B cell (primary cell): ENCODE data around the gene LCN15. TPM values are rescaled to one million over a fixed set of nuclear protein-coding genes. Genes with fewer than 3 reads are reported as not detected.

ENCODE experiments used
- ATAC-seq: fragments of 200-7000 bp; cut with Tn5 transposase; one replicate; pipeline ENCODE4 v1.10.0; 2021; ENCODE audit warnings: low read depth, mild to moderate bottlenecking, moderate number of reproducible peaks, moderate library complexity
- CTCF ChIA-PET: fragments of 350-600 bp; sonication (Branson Sonifier 250); formaldehyde crosslinking; loops from one replicate; lab custom pipeline; 2021; ENCODE audit warnings: antibody characterized with exemption, inconsistent platforms; lab: Charles Lee
- POLR2A ChIA-PET: fragments of 350-600 bp; sonication (Branson Sonifier 250); formaldehyde crosslinking; loops from one replicate; lab custom pipeline; 2021; ENCODE audit warnings: antibody characterized with exemption; lab: Charles Lee
- DNase-seq: peaks from one replicate; pipeline ENCODE4 v3.0.0; 2013
- H2AFZ ChIP-seq: 2 replicates; pipeline ENCODE4 v1.6.1; 2012; ENCODE audit warnings: mild to moderate bottlenecking, low read depth, low read length; ENCODE audit not compliant: insufficient read depth, poor library complexity, severe bottlenecking
- H3K27ac ChIP-seq, 2 donors: 1 replicate in 1 of 2; 2 replicates in 1 of 2; pipeline ENCODE4 v1.5.1; 2012 to 2013; ENCODE audit warnings: low read length in 2 of 2, mild to moderate bottlenecking in 2 of 2, moderate library complexity in 1 of 2
- H3K27me3 ChIP-seq, 4 experiments: fragments of 200-600 bp in 1 of 4; sonication (generic) in 1 of 4; replicated peaks in 1 of 4; 1 replicate in 2 of 4; 2 replicates in 2 of 4; pipeline versions ENCODE4 v1.6.1 to v1.7.0; 2013 to 2016; ENCODE audit warnings: low read length in 3 of 4, mild to moderate bottlenecking in 2 of 4, mixed read lengths in 1 of 4, moderate library complexity in 1 of 4; ENCODE audit not compliant: insufficient read depth in 4 of 4, control insufficient read depth in 3 of 4; ENCODE audit errors: control extremely low read depth in 1 of 4
- H3K36me3 ChIP-seq, 2 experiments: replicated peaks in 1 of 2; 1 replicate in 1 of 2; 2 replicates in 1 of 2; pipeline versions ENCODE4 v1.6.1 to v1.7.1; 2013; ENCODE audit warnings: low read length in 1 of 2; ENCODE audit not compliant: insufficient read depth in 2 of 2, control insufficient read depth in 1 of 2; ENCODE audit errors: control extremely low read depth in 1 of 2, extremely low read depth in 1 of 2
- H3K4me1 ChIP-seq, 2 donors: fragments of 200-600 bp in 1 of 2; sonication (generic) in 1 of 2; 1 replicate in 1 of 2; 2 replicates in 1 of 2; pipeline versions ENCODE4 v1.5.1 to v1.6.1; 2013 to 2017; ENCODE audit warnings: low read length in 2 of 2; ENCODE audit not compliant: control insufficient read depth in 2 of 2, insufficient read depth in 2 of 2
- H3K4me2 ChIP-seq: replicated peaks from 2 replicates; pipeline ENCODE3; 2012; ENCODE audit warnings: mild to moderate bottlenecking, low read depth, low read length; ENCODE audit not compliant: poor library complexity, severe bottlenecking
- H3K4me3 ChIP-seq, 5 experiments: fragments of 200-600 bp in 1 of 5; sonication (generic) in 1 of 5; 1 replicate in 3 of 5; 2 replicates in 2 of 5; pipeline versions ENCODE4 v1.5.1 to v1.7.0; 2011 to 2016; ENCODE audit warnings: low read length in 4 of 5, mild to moderate bottlenecking in 4 of 5, low read depth in 2 of 5, control low read depth in 1 of 5, moderate library complexity in 1 of 5; ENCODE audit not compliant: insufficient read depth in 1 of 5; ENCODE audit errors: control extremely low read depth in 1 of 5, extremely low read depth in 1 of 5
- H3K79me2 ChIP-seq: fragments of 200-600 bp; sonication (generic); one replicate; pipeline ENCODE4 v1.6.0; 2016; ENCODE audit warnings: low read length; ENCODE audit not compliant: control insufficient read depth, insufficient read depth
- H3K9ac ChIP-seq: fragments of 200-600 bp; sonication (generic); 2 replicates; pipeline ENCODE4 v1.6.1; 2017; ENCODE audit warnings: mild to moderate bottlenecking, low read length, moderate library complexity
- H3K9me3 ChIP-seq, 3 donors: one replicate each; pipeline versions ENCODE4 v1.6.1 to v1.7.1; 2013; ENCODE audit warnings: low read length in 2 of 3; ENCODE audit not compliant: control insufficient read depth in 2 of 3, insufficient read depth in 1 of 3; ENCODE audit errors: control extremely low read depth in 1 of 3
- H4K20me1 ChIP-seq: 2 replicates; pipeline ENCODE4 v1.6.0; 2012; ENCODE audit warnings: mild to moderate bottlenecking, low read length; ENCODE audit not compliant: insufficient read depth, control insufficient read depth, poor library complexity, severe bottlenecking
- H3K27ac Mint-ChIP-seq: one replicate; pipeline ENCODE4 v1.8.0; 2021; ENCODE audit warnings: mixed read lengths
- H3K27me3 Mint-ChIP-seq: one replicate; pipeline ENCODE4 v1.8.0; 2021; ENCODE audit warnings: mixed read lengths
- H3K4me1 Mint-ChIP-seq: one replicate; pipeline ENCODE4 v1.8.0; 2021; ENCODE audit warnings: mixed read lengths
- H3K4me3 Mint-ChIP-seq: one replicate; pipeline ENCODE4 v1.8.0; 2021; ENCODE audit warnings: mixed read lengths
- H3K9me3 Mint-ChIP-seq: one replicate; pipeline ENCODE4 v1.8.0; 2022; ENCODE audit warnings: mixed read lengths; ENCODE audit not compliant: insufficient read depth
- EZH2 ChIP-seq: IDR thresholded peaks from 2 replicates; pipeline ENCODE4 v1.6.1; 2012; ENCODE audit warnings: borderline replicate concordance, low read depth, mild to moderate bottlenecking, moderate library complexity, low read length; ENCODE audit not compliant: insufficient read depth, poor library complexity, severe bottlenecking
- WGBS: methylation state at CpG from one replicate; pipeline ENCODE4 v1.1.5; 2013; ENCODE audit warnings: missing lambda C conversion rate; ENCODE audit not compliant: insufficient coverage; 5-methylcytosine and 5-hydroxymethylcytosine counted together
- intact Hi-C: fragments of 100-400 bp; cut with micrococcal nuclease; formaldehyde crosslinking; loops from one replicate; pipeline ENCODE4 v1.10.0; 2022
- polyA plus RNA-seq: library from polyadenylated mRNA; depleted of rRNA; stranded (reverse); fragments of >200 nt; gene quantifications from 2 replicates; pipeline ENCODE4 v1.2.3, GENCODE V29; 2012
- total RNA-seq, 2 donors: library from RNA; stranded (reverse); fragments of 120-200 nt in 1 of 2; gene quantifications; 1 replicate in 1 of 2; 2 replicates in 1 of 2; pipeline versions ENCODE4 v1.2.3 to v1.2.4, GENCODE V29; 2013 to 2022
- TF ChIP-seq, protein P1 (sequence below): fragments of 200-600 bp; IDR thresholded peaks from one replicate; pipeline ENCODE4 v1.8.0; 2022; ENCODE audit warnings: antibody characterized with exemption, mild to moderate bottlenecking

Gene LCN15
- total and polyA plus RNA-seq, 2 donors (not counting 1 experiment from before 2014, with no cell fraction given), result not detected

- Histone ChIP-seq H4K20me1 (no peaks in the 10 kb centered on the region), H3K4me3 (no peak overlapping the region), H3K27ac (no peak overlapping the region), H3K9me3 (peaks cover 0 to 10% (median 6%) of the 10 kb centered on the region in 3 donors), H3K27me3 (peaks cover 0 to 4% (median 1%) of the 10 kb centered on the region in 4 experiments), H2AFZ (no peak overlapping the region), H3K36me3 (no peaks in the 10 kb centered on the region), H3K4me1 (peaks cover 7% of the 10 kb centered on the region in 2 donors), H3K4me2 (no peak overlapping the region), H3K9ac (no peak overlapping the region), H3K79me2 (no peaks in the 10 kb centered on the region)
- no peak for ATAC-seq
- POLR2A ChIA-PET, result interaction anchor here (1.7 kb wide), 1 partner anchor 48 kb away, joined by 5 read pairs; no protein-coding TSS in a partner anchor
- WGBS, result 87% methylated on average over 13 of the region's 14 CpGs
- CTCF ChIA-PET, result interaction anchor here (1.0 to 2.7 kb wide), 9 partner anchors 10 to 290 kb away, joined by 4 to 24 read pairs (median 6); partner anchors contain the start of genes ABCA2, FUT7 and LCN8
- intact Hi-C loops, result no loop called here
- TF ChIP-seq EZH2, result no peak
- TF ChIP-seq, protein P1, sequence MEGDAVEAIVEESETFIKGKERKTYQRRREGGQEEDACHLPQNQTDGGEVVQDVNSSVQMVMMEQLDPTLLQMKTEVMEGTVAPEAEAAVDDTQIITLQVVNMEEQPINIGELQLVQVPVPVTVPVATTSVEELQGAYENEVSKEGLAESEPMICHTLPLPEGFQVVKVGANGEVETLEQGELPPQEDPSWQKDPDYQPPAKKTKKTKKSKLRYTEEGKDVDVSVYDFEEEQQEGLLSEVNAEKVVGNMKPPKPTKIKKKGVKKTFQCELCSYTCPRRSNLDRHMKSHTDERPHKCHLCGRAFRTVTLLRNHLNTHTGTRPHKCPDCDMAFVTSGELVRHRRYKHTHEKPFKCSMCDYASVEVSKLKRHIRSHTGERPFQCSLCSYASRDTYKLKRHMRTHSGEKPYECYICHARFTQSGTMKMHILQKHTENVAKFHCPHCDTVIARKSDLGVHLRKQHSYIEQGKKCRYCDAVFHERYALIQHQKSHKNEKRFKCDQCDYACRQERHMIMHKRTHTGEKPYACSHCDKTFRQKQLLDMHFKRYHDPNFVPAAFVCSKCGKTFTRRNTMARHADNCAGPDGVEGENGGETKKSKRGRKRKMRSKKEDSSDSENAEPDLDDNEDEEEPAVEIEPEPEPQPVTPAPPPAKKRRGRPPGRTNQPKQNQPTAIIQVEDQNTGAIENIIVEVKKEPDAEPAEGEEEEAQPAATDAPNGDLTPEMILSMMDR, result no peak
- peaks cover 6% of the 10 kb centered on the region for H3K9me3 Mint-ChIP-seq
- H3K27ac Mint-ChIP-seq, result no peak overlapping the region
- peaks cover 5% of the 10 kb centered on the region for H3K4me1 Mint-ChIP-seq
- H3K27me3 Mint-ChIP-seq, result peaks cover 19% of the 10 kb centered on the region
- H3K4me3 Mint-ChIP-seq, result no peak overlapping the region
- DNase-seq, result no peak
Measured at GRCh38 chr9:136777359-136777758, 13.0 kb upstream of the LCN15 start.

- no peak for DNase-seq
- H3K27me3 ChIP-seq, result peaks cover 0 to 4% (median 1%) of the 10 kb centered on the region in 4 experiments
- Mint-ChIP-seq H3K27ac (no peak overlapping the region), H3K27me3 (peaks cover 24% of the 10 kb centered on the region), H3K9me3 (peaks cover 6% of the 10 kb centered on the region), H3K4me1 (peaks cover 8% of the 10 kb centered on the region), H3K4me3 (no peak overlapping the region)
- no peak overlapping the region for H3K4me2 ChIP-seq
- intact Hi-C loops, result no loop called here
- ChIA-PET POLR2A (no interaction called here), CTCF (interaction anchor here (1.3 to 2.7 kb wide), 6 partner anchors 10 to 290 kb away, joined by 4 to 24 read pairs (median 8); partner anchors contain the start of gene ABCA2)
- H4K20me1 ChIP-seq, result no peaks in the 10 kb centered on the region
- TF ChIP-seq, protein P1, result no peak
- no peak for TF ChIP-seq EZH2
- H3K27ac ChIP-seq, result no peak overlapping the region
- 69% methylated on average over 5 of the region's 7 CpGs for WGBS
- H3K9me3 ChIP-seq, result peaks cover 0 to 10% (median 6%) of the 10 kb centered on the region in 3 donors
- no peak overlapping the region for H3K4me3 ChIP-seq
- H3K36me3 ChIP-seq, result no peaks in the 10 kb centered on the region
- no peaks in the 10 kb centered on the region for H3K79me2 ChIP-seq
- peaks cover 7% of the 10 kb centered on the region in 2 donors for H3K4me1 ChIP-seq
- ATAC-seq, result no peak
- no peak overlapping the region for H3K9ac ChIP-seq
- H2AFZ ChIP-seq, result no peak overlapping the region
Measured at GRCh38 chr9:136776947-136777346, 12.6 kb upstream of the LCN15 start.
